Heart left ventricle (tissue), 16 donors: Measurements from ENCODE around the gene SOX10. TPM values are rescaled to one million over a fixed set of nuclear protein-coding genes. Genes with fewer than 3 reads are reported as not detected.

Experiments used
- ATAC-seq, 4 donors: fragments of 200-7000 bp; cut with Tn5 transposase; one replicate each; pipeline ENCODE4 v1.9.1; 2020 to 2022; ENCODE audit warnings: moderate library complexity in 4 of 4, mild to moderate bottlenecking in 3 of 4, moderate number of reproducible peaks in 1 of 4
- DNase-seq, 5 donors: peaks; one replicate each; pipeline ENCODE4 v3.0.0-alpha.2; 2020
- H3K27ac ChIP-seq, 12 donors: fragments of 200-600 bp; sonication (generic) in 4 of 12; one replicate each; pipeline versions ENCODE4 v1.5.0 to v1.8.0; 2016 to 2022; ENCODE audit warnings: mild to moderate bottlenecking in 2 of 12
- H3K27me3 ChIP-seq, 9 donors: fragments of 200-600 bp; sonication (generic) in 2 of 9; one replicate each; pipeline versions ENCODE4 v1.5.1 to v1.8.0; 2016 to 2022; ENCODE audit warnings: mild to moderate bottlenecking in 3 of 9
- H3K36me3 ChIP-seq, 9 donors: fragments of 200-600 bp; sonication (generic) in 2 of 9; one replicate each; pipeline versions ENCODE4 v1.5.0 to v1.8.0; 2018 to 2022; ENCODE audit warnings: mild to moderate bottlenecking in 2 of 9
- H3K4me1 ChIP-seq, 12 donors: fragments of 200-600 bp; sonication (generic) in 4 of 12; one replicate each; pipeline versions ENCODE4 v1.5.0 to v1.8.0; 2016 to 2022; ENCODE audit warnings: mild to moderate bottlenecking in 3 of 12
- H3K4me3 ChIP-seq, 12 donors: fragments of 200-600 bp; sonication (generic) in 4 of 12; one replicate each; pipeline versions ENCODE4 v1.5.0 to v1.8.0; 2017 to 2022; ENCODE audit warnings: mild to moderate bottlenecking in 9 of 12, moderate library complexity in 4 of 12
- H3K9me3 ChIP-seq, 12 donors: fragments of 200-600 bp; sonication (generic) in 4 of 12; one replicate each; pipeline versions ENCODE4 v1.5.0 to v1.8.0; 2016 to 2022; ENCODE audit warnings: mild to moderate bottlenecking in 1 of 12
- CTCF ChIP-seq, 12 donors: fragments of 200-600 bp; sonication (generic) in 4 of 12; IDR thresholded peaks; one replicate each; pipeline versions ENCODE4 v1.5.0 to v1.8.0; 2018 to 2022; ENCODE audit warnings: antibody characterized with exemption in 12 of 12, mild to moderate bottlenecking in 5 of 12
- POLR2A ChIP-seq, 2 donors: fragments of 450-650 bp; IDR thresholded peaks; one replicate each; pipeline ENCODE4 v1.6.1; 2017; ENCODE audit warnings: antibody characterized with exemption in 2 of 2, mild to moderate bottlenecking in 2 of 2, moderate library complexity in 2 of 2
- WGBS, 4 donors: extraction: QIAGEN DNeasy Blood & Tissue Kit in 2 of 4; methylation state at CpG; one replicate each; pipeline versions ENCODE4 v1.1.5 to v1.1.7; 2013 to 2018; 5-methylcytosine and 5-hydroxymethylcytosine counted together
- intact Hi-C, 10 donors: fragments of 100-400 bp; cut with DNase I; formaldehyde crosslinking; loops; one replicate each; pipeline versions ENCODE4 v1.11.1 to v1.14.2; 2022
- polyA plus RNA-seq, 2 donors: library from polyadenylated mRNA; stranded (reverse); fragments of 200-250 nt; gene quantifications; one replicate each; pipeline ENCODE4 v1.2.3, GENCODE V29; 2013
- total RNA-seq, 9 donors: library from RNA; depleted of rRNA in 2 of 9; stranded (reverse); fragments of >200 nt in 2 of 9; fragmentation: NEBNext Ultra II Directional in 3 of 9; extraction: Animal tissue kit (Norgen Biotek cat#: 25700) in 3 of 9; gene quantifications; one replicate each; pipeline versions ENCODE4 v1.1.0 to v1.2.4, GENCODE V29; 2016 to 2023
- donor health status: ischemic (EF 13 %, LVEDD 7.1; RV severe dilation, severe dysfunction).
- donor health status: healthy with polysubstance abuse.
- donor health status: DM: no; HTN: yes; CAD: no.
- donor health status: DM: no; HTN: no; CAD: no.
- donor health status: ischemic (EF 25% LVEDD 6.9; RV normal size, moderate dysfunction).
- donor health status: ischemic (EF 25% LVEDD 5.7; RV mildly dilated, moderate dysfunction).
- donor health status: healthy.
- donor health status: DM: yes; HTN: yes; CAD: no.
- donor health status: ischemic (EF 35%, LVEDD 5.7; RV mildly dilated, moderate dysfunction).
- donor health status: nonischemic (EF 11% LVEDD 7.7; RV severe dilation, severe dysfunction).
- donor health status: DM: yes; HTN: yes; CAD: no.
- donor health status: PGD.
- donor health status: ischemic (EF 29% LVEDD 5.4; RV normal size, mild dysfunction).
- donor health status: nonischemic (EF 23%, LVEDD 6.1; RV moderate dilation, normal function).

SOX10 gene
- total and polyA plus RNA-seq, 11 donors = 0.43 to 7.6 (median 1.1) TPM

GRCh38 chr22:37985050-37985585, 763 bp upstream of the SOX10 start:
- intact Hi-C loops = no loop called here
- H3K9me3 ChIP-seq = no peaks in the 10 kb centered on the region
- no peak for ATAC-seq
- peak overlapping the region in 1 of 12 donors; percentile 7 for H3K4me3 ChIP-seq
- H3K27me3 ChIP-seq = no peaks in the 10 kb centered on the region
- WGBS, 4 donors = 85 to 89% (median 86%) methylated on average over 7 to 9 of the region's 9 CpGs
- TF ChIP-seq POLR2A (IDR thresholded peaks at IDR 0.05) (no peak), CTCF (IDR thresholded peaks at IDR 0.05) (no peak)
- DNase-seq = no peak
- H3K27ac ChIP-seq = peak overlapping the region in 1 of 12 donors; percentile 47
- peaks cover 0 to 22% (median 1%) of the 10 kb centered on the region in 12 donors for H3K4me1 ChIP-seq
- peaks cover 0 to 8% (median 0%) of the 10 kb centered on the region in 9 donors for H3K36me3 ChIP-seq

DNA sequence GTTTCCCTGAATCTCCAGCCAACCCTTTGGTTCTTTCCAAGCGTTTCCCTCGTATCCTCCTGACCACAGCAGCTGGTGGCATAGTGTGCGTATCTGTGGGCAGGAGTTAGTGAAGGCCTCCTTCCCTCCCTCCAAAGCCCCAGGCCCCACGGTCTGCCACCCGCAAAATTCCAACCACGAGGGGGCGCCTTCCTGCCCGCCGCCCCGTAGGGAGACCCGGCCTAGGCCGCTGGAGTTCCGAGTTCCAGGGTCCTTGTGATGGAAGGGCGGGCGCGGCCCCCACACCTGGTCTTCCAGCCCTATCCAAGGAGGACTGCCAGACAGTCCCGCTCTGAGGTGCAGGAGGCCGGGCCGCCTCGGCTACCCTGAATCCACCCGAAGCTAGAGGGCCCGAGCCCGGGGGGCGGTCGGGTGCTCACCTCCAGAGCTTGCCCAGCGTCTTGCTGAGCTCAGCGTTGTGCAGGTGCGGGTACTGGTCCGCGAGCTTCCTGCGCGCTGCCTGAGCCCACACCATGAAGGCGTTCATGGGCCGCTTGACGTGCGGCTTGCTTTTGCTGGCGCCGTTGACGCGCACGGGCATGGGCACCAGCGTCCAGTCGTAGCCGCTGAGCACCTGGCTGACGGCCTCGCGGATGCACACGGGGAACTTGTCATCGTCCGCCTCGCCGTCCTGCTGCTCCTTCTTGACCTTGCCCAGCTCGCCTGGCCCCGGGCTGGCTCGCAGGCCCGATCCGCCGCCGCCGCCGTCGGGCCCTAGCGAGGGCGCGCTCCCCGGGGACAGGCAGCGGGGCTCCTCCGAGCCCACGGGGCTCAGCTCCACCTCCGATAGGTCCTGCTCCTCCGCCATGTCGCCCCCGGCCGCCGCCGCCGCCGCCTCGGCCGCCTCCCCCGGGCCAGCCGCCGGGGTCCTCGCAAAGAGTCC, 1.2 kb downstream of the SOX10 start:
- peak in 7 of 12 donors; percentile 16 to 26 (median 21) for TF ChIP-seq CTCF (IDR thresholded peaks at IDR 0.05)
- no peak for TF ChIP-seq POLR2A (IDR thresholded peaks at IDR 0.05)
- Histone ChIP-seq H3K9me3 (no peaks in the 10 kb centered on the region), H3K27me3 (no peaks in the 10 kb centered on the region), H3K27ac (peak overlapping the region in 3 of 12 donors; percentile 5 to 67 (median 37)), H3K4me1 (peaks cover 0 to 17% (median 0%) of the 10 kb centered on the region in 12 donors), H3K4me3 (peak overlapping the region in 6 of 12 donors; percentile 6 to 34 (median 14)), H3K36me3 (peaks cover 0 to 8% (median 0%) of the 10 kb centered on the region in 9 donors)
- intact Hi-C loops = no loop called here
- 69 to 78% (median 71%) methylated on average over 73 to 84 of the region's 84 CpGs for WGBS, 4 donors
- DNase-seq (no peak), ATAC-seq (no peak)

DNA sequence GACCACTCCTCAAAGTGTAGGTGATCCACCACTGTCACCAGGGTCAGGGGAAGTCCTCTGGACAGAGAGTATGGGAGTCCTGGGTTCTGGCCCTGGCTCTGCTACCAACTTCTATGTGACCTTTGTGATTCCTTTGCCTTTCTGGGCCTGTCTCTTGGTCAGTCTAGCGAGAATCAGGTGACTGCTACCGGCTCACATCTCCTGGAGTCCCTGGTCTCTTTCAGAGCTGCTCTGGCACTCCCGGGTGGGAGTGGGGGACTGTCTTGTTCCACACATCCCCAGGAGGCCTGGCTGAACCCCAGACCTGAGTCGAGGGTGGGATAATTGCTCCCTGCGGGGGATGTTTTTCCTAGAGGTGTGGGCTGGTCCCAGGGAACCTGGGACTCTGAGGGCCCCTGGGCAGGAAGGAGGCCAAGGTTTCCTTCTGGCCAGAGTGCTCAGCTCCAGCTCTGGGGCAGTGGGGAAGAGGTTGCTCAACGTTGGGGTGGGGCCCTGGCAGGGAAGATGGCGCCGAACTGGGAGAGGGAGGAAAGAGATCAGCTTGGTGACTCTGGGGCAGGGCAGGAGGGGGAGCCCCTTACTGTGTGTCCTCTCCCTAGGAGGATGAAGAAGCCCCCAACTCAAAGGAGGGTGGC, 2.1 kb downstream of the SOX10 start:
- peak overlapping the region in 1 of 12 donors; percentile 67 for H3K27ac ChIP-seq
- intact Hi-C loops = no loop called here
- TF ChIP-seq POLR2A (IDR thresholded peaks at IDR 0.05) (no peak), CTCF (IDR thresholded peaks at IDR 0.05) (no peak)
- H3K4me1 ChIP-seq = peaks cover 0 to 17% (median 0%) of the 10 kb centered on the region in 12 donors
- no peaks in the 10 kb centered on the region for H3K9me3 ChIP-seq
- peak overlapping the region in 5 of 12 donors; percentile 12 to 34 (median 21) for H3K4me3 ChIP-seq
- no peaks in the 10 kb centered on the region for H3K27me3 ChIP-seq
- DNase-seq = no peak
- peaks cover 0 to 8% (median 0%) of the 10 kb centered on the region in 9 donors for H3K36me3 ChIP-seq
- ATAC-seq = no peak
- WGBS, 4 donors = 78 to 89% (median 86%) methylated on average over 6 to 8 of the region's 8 CpGs
